T-helper 9 cell (primary cell): ENCODE results near the gene RABIF.
"Not testable (repeated sequence)": the region's sequence is repeated elsewhere in the genome, so short reads cannot be mapped to it uniquely, and the experiment has no call there.

Experiments
- DNase-seq: peaks from one replicate; pipeline ENCODE4 v3.0.0-alpha.2; 2020
- total RNA-seq, 2 donors: gene quantifications; one replicate each; lab custom pipeline; 2026; lab: John Stamatoyannopoulos, UW

The RABIF gene
- total RNA-seq, result 17.4 to 34.4 reads per million in 2 donors

GRCh38 chr1:202888531-202889360, at the start of gene RABIF:
TSS of gene RABIF (minus strand) at chr1:202889149. CDS start at chr1:202889098, 51 bp downstream.
- DNase-seq, result peak; percentile 93

DNA sequence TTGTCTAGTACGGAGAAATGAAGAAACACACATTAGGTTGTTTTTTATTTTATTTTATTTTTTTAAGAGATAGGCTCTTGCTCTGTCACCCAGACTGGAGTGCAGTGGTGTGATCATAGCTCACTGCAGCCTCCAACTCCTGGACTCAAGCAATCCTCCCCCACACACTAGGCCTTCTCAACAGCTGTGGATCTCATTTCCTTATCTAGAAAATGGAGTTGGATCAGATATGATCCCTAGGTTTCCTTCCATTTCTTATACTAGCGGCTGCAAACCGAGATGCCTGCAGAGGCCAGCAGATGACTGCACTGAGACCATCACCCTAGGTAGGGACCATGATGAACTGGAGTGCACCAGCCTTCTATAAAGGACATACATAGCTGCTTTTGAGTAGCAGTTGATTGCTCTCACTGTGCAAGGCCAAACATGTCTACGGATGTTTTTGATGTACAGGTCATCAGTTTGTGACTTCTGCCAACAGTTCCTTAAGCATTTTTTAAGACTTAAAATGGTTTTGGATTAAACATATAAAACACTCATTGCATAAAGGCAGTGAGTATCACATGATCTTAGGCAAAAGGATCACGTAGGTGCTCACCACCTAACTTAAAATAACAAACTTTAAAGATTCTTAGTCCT, 49.5 kb upstream of the RABIF start:
- no peak for DNase-seq

DNA sequence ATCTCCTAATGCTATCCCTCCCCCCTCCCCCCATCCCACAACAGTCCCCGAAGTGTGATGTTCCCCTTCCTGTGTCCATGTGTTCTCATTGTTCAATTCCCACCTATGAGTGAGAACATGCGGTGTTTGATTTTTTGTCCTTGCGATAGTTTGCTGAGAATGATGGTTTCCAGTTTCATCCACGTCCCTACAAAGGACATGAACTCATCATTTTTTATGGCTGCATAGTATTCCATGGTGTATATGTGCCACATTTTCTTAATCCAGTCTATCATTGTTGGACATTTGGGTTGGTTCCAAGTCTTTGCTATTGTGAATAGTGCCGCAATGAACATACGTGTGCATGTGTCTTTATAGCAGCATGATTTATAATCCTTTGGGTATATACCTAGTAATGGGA, 47.5 kb upstream of the RABIF start:
- DNase-seq, result not testable (repeated sequence)

GRCh38 chr1:202935844-202936243, 46.9 kb upstream of the RABIF start:
- DNase-seq, result no peak

GRCh38 chr1:202934755-202935154, 45.8 kb upstream of the RABIF start:
- DNase-seq, result no peak

GRCh38 chr1:202932476-202932875, 43.5 kb upstream of the RABIF start:
- no peak for DNase-seq

- peak; percentile 95 for DNase-seq
These were observed 37.9 kb upstream of the RABIF start, which contains the start of gene KLHL12 for GRCh38 chr1:202926581-202927491. TSS of gene KLHL12 (minus strand) at chr1:202927234. CDS start at chr1:202925162, 2,072 bp downstream.

- no peak for DNase-seq
These were observed 34.6 kb upstream of the RABIF start for GRCh38 chr1:202923533-202923932.

DNA sequence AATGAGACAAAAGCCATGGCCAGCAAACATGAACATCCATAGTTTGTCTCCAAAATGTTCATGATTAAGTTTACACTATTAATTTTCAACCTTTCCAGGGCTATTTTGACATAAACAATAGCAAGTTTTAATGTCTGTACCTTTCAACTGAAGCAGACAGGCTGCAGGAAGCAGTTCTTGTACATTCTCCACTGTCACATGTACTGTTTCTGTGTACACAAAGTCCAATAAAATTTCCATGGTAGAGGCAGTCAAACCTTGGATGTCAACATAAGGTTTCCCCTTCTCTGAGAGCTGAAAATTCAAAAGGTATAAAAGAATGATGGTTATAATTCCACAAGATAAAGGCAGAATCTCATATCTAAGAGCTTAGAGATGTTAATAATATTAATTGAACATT, 30.7 kb upstream of the RABIF start:
- no peak for DNase-seq

GRCh38 chr1:202915146-202915545, 26.2 kb upstream of the RABIF start:
- no peak for DNase-seq

DNA sequence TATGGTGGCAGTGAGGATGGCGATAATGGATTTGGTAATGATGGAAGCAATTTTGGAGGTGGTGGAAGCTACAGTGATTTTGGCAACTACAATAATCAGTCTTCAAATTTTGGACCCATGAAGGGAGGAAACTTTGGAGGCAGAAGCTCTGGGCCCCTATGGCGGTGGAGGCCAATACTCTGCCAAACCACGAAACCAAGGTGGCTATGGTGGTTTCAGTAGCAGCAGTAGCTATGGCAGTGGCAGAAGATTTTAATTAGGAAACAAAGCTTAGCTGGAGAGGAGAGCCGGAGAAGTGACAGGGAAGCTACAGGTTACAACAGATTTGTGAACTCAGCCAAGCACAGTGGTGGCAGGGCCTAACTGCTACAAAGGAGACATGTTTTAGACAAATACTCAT, 23.5 kb upstream of the RABIF start:
- not testable (repeated sequence) for DNase-seq

DNA sequence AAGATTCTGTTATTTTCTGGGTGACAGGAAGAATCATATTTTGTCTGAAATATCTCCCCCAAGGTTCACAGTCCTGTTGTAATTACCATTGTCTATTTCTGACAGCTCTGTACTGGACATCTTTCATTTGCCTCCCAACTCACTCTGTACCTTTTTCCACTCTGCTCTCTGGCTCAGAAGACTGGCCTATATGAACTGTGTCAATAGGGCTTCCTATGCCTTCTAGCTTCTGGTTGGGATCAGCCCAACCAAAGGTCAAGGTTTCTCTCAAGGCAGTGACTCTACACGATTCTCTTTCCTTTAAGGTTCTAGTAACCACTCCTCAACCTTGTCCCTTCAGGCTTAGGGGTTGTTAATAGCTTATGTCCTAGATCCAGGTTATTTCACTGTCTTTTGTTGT, 20.5 kb upstream of the RABIF start:
- DNase-seq, result no peak

DNA sequence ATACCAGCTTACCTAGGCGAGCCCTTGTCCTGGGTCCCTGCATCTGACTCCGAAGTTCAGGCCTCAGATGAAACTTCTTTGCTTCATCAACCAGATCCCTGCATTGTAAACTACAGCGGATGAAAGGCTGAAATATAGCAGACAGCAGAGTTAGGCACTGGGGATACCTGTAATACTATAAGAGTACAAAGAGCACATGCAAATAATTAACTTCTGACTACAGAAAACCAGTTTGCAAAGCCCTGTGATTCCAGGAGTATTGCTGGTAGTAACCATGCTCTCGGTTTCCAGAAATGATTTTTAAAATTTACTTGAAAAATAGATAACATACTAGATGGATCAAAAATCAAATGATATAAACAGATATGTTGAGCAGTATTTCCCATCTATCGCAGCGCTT, 20.0 kb upstream of the RABIF start:
- DNase-seq, result no peak

GRCh38 chr1:202905331-202905730, 16.4 kb upstream of the RABIF start:
- no peak for DNase-seq

- DNase-seq, result not testable (repeated sequence)
These were observed 14.9 kb upstream of the RABIF start for GRCh38 chr1:202903808-202904207.

GRCh38 chr1:202901555-202901954, 12.6 kb upstream of the RABIF start:
- no peak for DNase-seq

DNA sequence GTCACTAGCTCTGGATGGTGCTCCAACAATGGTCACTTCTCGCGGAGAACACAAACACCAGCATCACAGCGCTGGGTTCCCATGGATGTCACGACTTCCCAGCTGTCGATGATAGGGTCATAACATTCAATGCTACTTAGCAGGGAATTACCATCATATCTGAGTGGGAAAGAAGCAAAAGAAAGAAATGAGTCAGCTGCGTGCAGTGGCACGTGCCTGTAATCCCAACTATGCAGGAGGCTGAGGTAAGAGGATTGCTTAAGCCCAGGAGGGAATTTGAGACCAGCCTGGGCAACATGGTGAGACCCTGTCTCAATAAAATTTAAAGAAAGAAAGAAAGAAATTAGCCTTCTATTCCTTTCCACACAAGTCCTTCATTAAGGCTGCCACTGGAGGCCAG, 3.6 kb upstream of the RABIF start:
- DNase-seq, result no peak

GRCh38 chr1:202890392-202890791, 1.4 kb upstream of the RABIF start:
- DNase-seq, result no peak

GRCh38 chr1:202888221-202888530, 773 bp downstream of the RABIF start:
- DNase-seq, result no peak

- no peak for DNase-seq
These were observed 7.9 kb downstream of the RABIF start for GRCh38 chr1:202880961-202881460.

DNA sequence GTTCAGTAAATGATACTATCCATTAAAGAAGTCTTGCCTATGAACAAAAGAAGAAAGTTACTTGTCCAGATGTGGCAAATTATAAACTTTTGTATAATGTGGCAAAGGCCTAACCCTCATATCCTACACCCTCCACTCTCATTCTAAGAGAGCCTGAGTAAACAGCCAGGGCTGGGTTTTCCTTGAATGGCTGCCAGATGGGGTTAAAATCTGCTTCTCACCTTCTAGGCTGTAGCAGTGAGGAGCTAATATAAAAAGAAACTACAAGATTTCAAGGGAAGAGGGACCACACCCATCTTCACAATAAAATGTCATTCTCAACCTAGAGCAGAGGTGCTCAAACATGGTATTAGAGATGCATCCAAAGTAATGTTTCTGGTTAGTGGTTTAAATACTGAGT, 8.9 kb downstream of the RABIF start:
- DNase-seq, result no peak

GRCh38 chr1:202879128-202879527, 9.8 kb downstream of the RABIF start:
- DNase-seq, result no peak

GRCh38 chr1:202873026-202873425, 15.9 kb downstream of the RABIF start:
- DNase-seq, result no peak
